ENCODE results near the gene MAML3.

Gene MAML3

GRCh38 chr4:139935911-139936310, 218.1 kb downstream of the MAML3 start:
- Histone ChIP-seq H3K4me3 (ENCODE audit: low read length) (no peak overlapping the region), H3K4me1 (ENCODE audit: control insufficient read depth, low read length) (no peaks in the 10 kb centered on the region), H3F3A (ENCODE audit: control insufficient read depth, insufficient read depth) (no peaks in the 10 kb centered on the region), H3K27me3 (ENCODE audit: control insufficient read depth, low read length) (no peaks in the 10 kb centered on the region), H4K20me1 (ENCODE audit: control insufficient read depth, insufficient read depth, low read depth, low read length) (0 out of 2 replicates have a peak, but pooled peaks cover under 1% of the 10 kb centered on the region), H3K9me3 (ENCODE audit: control insufficient read depth, insufficient read depth, low read length) (no peaks in the 10 kb centered on the region), H3K4me2 (ENCODE audit: low read length) (no peak overlapping the region), H3K36me3 (ENCODE audit: control insufficient read depth, low read length) (no peaks in the 10 kb centered on the region), H3K27ac (ENCODE audit: low read depth, low read length) (no peak overlapping the region), H3K79me2 (ENCODE audit: control insufficient read depth, low read length) (no peaks in the 10 kb centered on the region), H3K9me2 (replicated peaks; ENCODE audit: control insufficient read depth, low read length) (no peaks in the 10 kb centered on the region)
- no peak for TF ChIP-seq CTCF (IDR thresholded peaks at IDR 0.05; ENCODE audit: low read depth, low read length, poor library complexity, severe bottlenecking)
- no peak for TF ChIP-seq EZH2phosphoT487 (IDR thresholded peaks at IDR 0.05; ENCODE audit: borderline replicate concordance, low read length)

GRCh38 chr4:139934708-139935195, 219.2 kb downstream of the MAML3 start:
- 0 out of 2 replicates have a peak, but pooled peaks cover 3% of the 10 kb centered on the region for H4K20me1 ChIP-seq (ENCODE audit: control insufficient read depth, insufficient read depth, low read depth, low read length)
- H3K27ac ChIP-seq (ENCODE audit: low read depth, low read length) = no peak overlapping the region
- TF ChIP-seq CTCF (IDR thresholded peaks at IDR 0.05; ENCODE audit: low read depth, low read length, poor library complexity, severe bottlenecking) = no peak
- no peak for TF ChIP-seq EZH2phosphoT487 (IDR thresholded peaks at IDR 0.05; ENCODE audit: borderline replicate concordance, low read length)
- no peak overlapping the region for H3K4me2 ChIP-seq (ENCODE audit: low read length)
- no peaks in the 10 kb centered on the region for H3F3A ChIP-seq (ENCODE audit: control insufficient read depth, insufficient read depth)
- no peaks in the 10 kb centered on the region for H3K4me1 ChIP-seq (ENCODE audit: control insufficient read depth, low read length)
- no peak overlapping the region for H3K4me3 ChIP-seq (ENCODE audit: low read length)
- H3K36me3 ChIP-seq (ENCODE audit: control insufficient read depth, low read length) = no peaks in the 10 kb centered on the region
- no peaks in the 10 kb centered on the region for H3K9me2 ChIP-seq (replicated peaks; ENCODE audit: control insufficient read depth, low read length)
- no peaks in the 10 kb centered on the region for H3K27me3 ChIP-seq (ENCODE audit: control insufficient read depth, low read length)
- H3K79me2 ChIP-seq (ENCODE audit: control insufficient read depth, low read length) = no peaks in the 10 kb centered on the region
- no peaks in the 10 kb centered on the region for H3K9me3 ChIP-seq (ENCODE audit: control insufficient read depth, insufficient read depth, low read length)

- Histone ChIP-seq H3K4me2 (ENCODE audit: low read length) (no peak overlapping the region), H3K9me2 (replicated peaks; ENCODE audit: control insufficient read depth, low read length) (no peaks in the 10 kb centered on the region), H3F3A (ENCODE audit: control insufficient read depth, insufficient read depth) (no peaks in the 10 kb centered on the region), H3K27me3 (ENCODE audit: control insufficient read depth, low read length) (no peaks in the 10 kb centered on the region), H3K27ac (ENCODE audit: low read depth, low read length) (no peak overlapping the region), H3K36me3 (ENCODE audit: control insufficient read depth, low read length) (no peaks in the 10 kb centered on the region), H4K20me1 (ENCODE audit: control insufficient read depth, insufficient read depth, low read depth, low read length) (0 out of 2 replicates have a peak, but pooled peaks cover 3% of the 10 kb centered on the region), H3K9me3 (ENCODE audit: control insufficient read depth, insufficient read depth, low read length) (no peaks in the 10 kb centered on the region), H3K79me2 (ENCODE audit: control insufficient read depth, low read length) (no peaks in the 10 kb centered on the region), H3K4me3 (ENCODE audit: low read length) (no peak overlapping the region), H3K4me1 (ENCODE audit: control insufficient read depth, low read length) (no peaks in the 10 kb centered on the region)
- TF ChIP-seq CTCF (IDR thresholded peaks at IDR 0.05; ENCODE audit: low read depth, low read length, poor library complexity, severe bottlenecking) = no peak
- TF ChIP-seq EZH2phosphoT487 (IDR thresholded peaks at IDR 0.05; ENCODE audit: borderline replicate concordance, low read length) = no peak
Measured at GRCh38 chr4:139934057-139934707, 219.8 kb downstream of the MAML3 start.

All from DOHH2 (cell line).